Fibroblast of the conjunctiva (primary cell): Measurements from ENCODE around the gene DHX35.

Experiments
- DNase-seq: peaks from one replicate; pipeline ENCODE4 v3.0.0-alpha.2; 2010; ENCODE audit warnings: low read depth

DHX35 gene

GRCh38 chr20:39021748-39022147, 59.6 kb downstream of the DHX35 start:
- no peak for DNase-seq

- no peak for DNase-seq
These were observed 63.7 kb downstream of the DHX35 start for GRCh38 chr20:39025883-39026282.

- no peak for DNase-seq
These were observed 67.2 kb downstream of the DHX35 start for GRCh38 chr20:39029364-39029763.

- DNase-seq = no peak
These were observed 70.9 kb downstream of the DHX35 start for GRCh38 chr20:39032997-39033396.

- no peak for DNase-seq
These were observed 73.9 kb downstream of the DHX35 start for GRCh38 chr20:39036011-39036410.

- DNase-seq = no peak
These were observed 74.7 kb downstream of the DHX35 start for GRCh38 chr20:39036851-39037250.

- DNase-seq = no peak
These were observed 75.9 kb downstream of the DHX35 start for GRCh38 chr20:39038047-39038446.

- no peak for DNase-seq
These were observed 76.4 kb downstream of the DHX35 start for GRCh38 chr20:39038495-39038894.

GRCh38 chr20:39039261-39039660, 77.1 kb downstream of the DHX35 start:
- DNase-seq = no peak

GRCh38 chr20:39040116-39040515, 78.0 kb downstream of the DHX35 start:
- no peak for DNase-seq

- no peak for DNase-seq
These were observed 78.9 kb downstream of the DHX35 start for GRCh38 chr20:39041067-39041466.

- no peak for DNase-seq
These were observed 80.4 kb downstream of the DHX35 start for GRCh38 chr20:39042279-39043150.

- DNase-seq = no peak
These were observed 82.4 kb downstream of the DHX35 start for GRCh38 chr20:39044501-39044900.

- DNase-seq = no peak
These were observed 83.5 kb downstream of the DHX35 start for GRCh38 chr20:39045676-39046075.

- DNase-seq = no peak
These were observed 85.4 kb downstream of the DHX35 start for GRCh38 chr20:39047417-39047985.

- DNase-seq = peak; percentile 65
These were observed 86.0 kb downstream of the DHX35 start for GRCh38 chr20:39048000-39048696.

- no peak for DNase-seq
These were observed 87.0 kb downstream of the DHX35 start for GRCh38 chr20:39049148-39049547.

- peak; percentile 45 for DNase-seq
These were observed 87.8 kb downstream of the DHX35 start for GRCh38 chr20:39049684-39050554.

GRCh38 chr20:39050555-39050902, 88.4 kb downstream of the DHX35 start:
- no peak for DNase-seq

- no peak for DNase-seq
These were observed 90.5 kb downstream of the DHX35 start for GRCh38 chr20:39052676-39053075.

GRCh38 chr20:39057143-39057542, 95.0 kb downstream of the DHX35 start:
- DNase-seq = no peak

- DNase-seq = no peak
These were observed 95.8 kb downstream of the DHX35 start for GRCh38 chr20:39057911-39058310.
